GM11168 (cell line): Measurements from ENCODE around the gene PEMT.
"Not testable (repeated sequence)": the region's sequence is repeated elsewhere in the genome, so short reads cannot be mapped to it uniquely, and the experiment has no call there.

ENCODE experiments used
- in situ Hi-C: fragments of 300-500 bp; cut with MboI; formaldehyde crosslinking; loops from one replicate; pipeline ENCODE4 v1.12.0; 2022; ENCODE audit warnings: low sequenced_read_pairs; ENCODE audit not compliant: unreplicated experiment

PEMT gene, protein sequence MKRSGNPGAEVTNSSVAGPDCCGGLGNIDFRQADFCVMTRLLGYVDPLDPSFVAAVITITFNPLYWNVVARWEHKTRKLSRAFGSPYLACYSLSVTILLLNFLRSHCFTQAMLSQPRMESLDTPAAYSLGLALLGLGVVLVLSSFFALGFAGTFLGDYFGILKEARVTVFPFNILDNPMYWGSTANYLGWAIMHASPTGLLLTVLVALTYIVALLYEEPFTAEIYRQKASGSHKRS

DNA sequence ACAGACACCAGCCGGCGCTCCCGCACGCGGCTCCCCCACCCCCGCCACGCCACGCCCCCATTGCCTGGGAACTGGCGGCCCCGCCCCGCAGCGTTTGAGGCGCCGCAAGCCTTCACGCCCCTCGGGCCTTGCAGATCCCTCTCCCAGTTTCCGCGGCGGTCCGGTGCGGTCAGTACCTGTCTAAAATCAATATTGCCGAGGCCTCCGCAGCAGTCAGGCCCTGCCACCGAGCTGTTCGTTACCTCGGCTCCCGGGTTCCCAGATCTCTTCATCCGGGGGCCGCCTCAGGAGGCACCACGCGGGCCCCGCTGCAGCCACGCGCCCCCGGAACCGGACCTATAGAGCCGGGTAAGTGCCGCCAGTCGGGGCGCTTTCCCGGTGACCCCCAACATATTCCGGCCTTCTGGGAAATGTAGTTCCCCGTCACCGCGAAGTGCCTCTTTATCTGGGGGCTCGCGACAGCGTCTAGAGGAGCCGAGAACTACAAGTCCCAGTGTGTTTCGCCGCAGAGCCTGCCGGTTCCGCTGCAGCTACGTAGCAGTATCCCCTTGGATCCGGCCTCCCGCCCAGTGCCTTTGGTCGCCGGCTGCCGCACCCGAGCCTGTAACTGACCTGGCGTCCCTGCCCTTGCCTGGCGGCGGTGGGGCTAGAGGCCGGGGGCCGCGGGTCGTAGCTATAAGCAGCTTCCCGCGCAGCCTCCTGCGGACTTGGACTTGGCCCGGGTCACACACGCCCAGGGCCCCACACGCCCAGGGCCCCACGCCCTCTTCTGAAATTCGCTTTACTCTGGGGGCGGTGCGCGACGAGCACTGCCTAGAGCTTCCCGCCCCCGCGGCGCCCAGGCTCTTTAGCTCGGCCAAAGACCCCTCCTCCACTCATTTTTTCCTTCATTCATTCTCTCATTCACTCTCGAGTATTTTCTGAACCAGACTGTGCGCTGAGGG, at the start of gene PEMT:
TSS of gene PEMT (minus strand) at position 354 of the 944 bp plus-strand sequence. CDS start at position 272, 82 bp downstream.
- in situ Hi-C loops: no loop called here

DNA sequence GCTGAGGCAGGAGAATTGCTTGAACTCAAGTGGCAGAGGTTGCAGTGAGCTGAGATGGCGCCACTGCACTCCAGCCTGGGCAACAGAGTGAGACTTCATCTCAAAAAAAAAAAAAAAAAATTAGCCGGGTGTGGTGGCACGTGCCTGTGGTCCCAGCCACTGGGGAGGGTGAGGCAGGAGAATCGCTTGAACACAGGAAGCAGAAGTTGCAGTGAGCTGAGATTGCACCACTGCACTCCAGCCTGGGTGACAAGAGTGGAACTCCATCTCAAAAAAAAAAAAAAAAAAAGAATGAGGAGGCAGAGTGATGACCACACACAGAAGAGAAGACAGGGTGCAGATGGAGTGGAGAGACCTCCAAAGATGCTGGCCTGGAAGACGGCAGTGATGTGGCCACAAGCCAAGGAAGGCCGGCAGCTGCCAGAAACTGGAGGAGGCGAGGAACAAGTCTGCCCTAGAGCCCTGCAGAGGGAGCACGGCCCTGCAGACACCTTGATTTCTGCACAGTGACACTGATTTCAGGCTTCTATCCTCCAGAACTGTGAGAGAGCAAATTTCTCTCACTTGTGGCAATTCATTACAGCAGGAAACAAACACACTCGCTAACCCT, 48.3 kb upstream of the PEMT start:
- in situ Hi-C loops: loop anchor here (5.0 kb wide), 1 partner anchor 282 kb away; no protein-coding TSS in a partner anchor

DNA sequence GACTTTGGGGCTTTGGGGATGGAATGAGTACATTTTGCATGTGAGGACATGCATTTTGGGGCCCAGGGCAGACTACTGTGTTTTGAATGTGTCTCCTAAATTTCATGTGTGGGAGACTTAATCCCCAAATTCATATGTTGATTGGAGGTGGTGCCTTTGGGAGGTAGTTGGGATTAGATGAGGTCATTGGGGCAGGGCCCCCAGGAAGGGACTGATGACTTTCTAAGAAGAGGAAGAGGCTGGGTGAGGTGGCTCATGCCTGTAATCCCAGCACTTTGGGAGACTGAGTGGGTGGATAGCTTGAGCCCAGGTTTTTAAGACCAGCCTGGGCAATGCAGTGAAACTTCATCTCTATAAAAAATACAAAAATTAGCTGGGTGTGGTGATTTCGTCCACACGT, 47.0 kb upstream of the PEMT start:
- in situ Hi-C loops: no loop called here

- in situ Hi-C loops: no loop called here
These were observed 44.9 kb upstream of the PEMT start for GRCh38 chr17:17636272-17636885.

GRCh38 chr17:17635537-17636271, 44.2 kb upstream of the PEMT start:
- in situ Hi-C loops: not testable (repeated sequence)

DNA sequence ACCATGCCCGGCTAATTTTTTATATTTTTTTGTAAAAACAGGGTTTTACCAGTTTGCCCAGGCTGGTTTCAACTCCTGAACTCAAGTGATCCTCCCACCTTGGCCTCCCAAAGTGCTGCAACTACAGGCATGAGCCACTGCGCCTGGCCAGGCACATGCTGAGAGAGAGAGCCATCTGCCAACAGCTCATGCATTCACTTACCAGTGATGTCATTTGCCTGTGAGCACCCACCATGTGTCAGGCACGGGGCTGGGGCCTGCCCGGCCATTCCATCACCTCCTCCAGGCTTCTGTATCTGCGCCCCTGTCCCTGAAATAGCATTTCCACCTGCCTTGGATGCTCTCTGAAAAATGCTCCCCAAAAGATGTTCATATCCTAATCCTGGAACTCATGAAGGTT, 43.6 kb upstream of the PEMT start:
- in situ Hi-C loops: no loop called here

DNA sequence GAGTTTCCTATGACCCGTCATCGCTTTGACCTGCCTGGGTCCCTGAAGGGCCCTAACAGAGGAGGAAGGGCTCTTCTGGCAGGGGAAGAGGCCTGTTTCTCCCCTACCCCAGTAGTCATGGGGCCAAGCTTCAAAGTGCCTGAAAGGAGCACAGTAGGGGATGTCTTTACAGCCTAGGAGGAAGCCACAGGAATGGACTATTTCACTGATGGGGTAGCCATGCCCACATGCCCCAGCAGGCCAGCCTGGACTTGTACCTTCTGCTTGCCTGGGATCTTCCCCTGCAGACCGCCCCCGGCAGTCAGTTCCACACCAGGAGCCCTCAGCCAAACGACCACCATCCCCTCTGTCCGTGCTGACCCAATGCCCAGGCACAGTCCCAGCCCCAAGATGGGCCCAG, 41.8 kb upstream of the PEMT start:
- in situ Hi-C loops: no loop called here

DNA sequence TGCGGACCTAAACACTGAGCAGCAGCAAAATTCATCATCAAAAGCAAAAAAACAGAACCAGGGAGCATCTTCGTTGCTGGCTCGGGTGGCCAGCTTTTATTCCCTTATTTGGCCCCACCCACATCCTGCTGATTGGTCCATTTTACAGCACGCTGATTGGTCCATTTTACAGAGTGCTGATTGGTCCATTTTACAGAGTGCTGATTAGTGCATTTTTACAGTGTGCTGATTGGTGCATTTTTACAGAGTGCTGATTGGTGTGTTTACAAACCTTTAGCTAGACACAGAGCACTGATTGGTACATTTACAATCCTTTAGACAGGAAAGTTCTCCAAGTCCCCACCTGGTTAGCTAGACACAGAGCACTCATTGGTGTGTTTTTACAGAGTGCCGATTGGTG, 41.2 kb upstream of the PEMT start:
- in situ Hi-C loops: not testable (repeated sequence)

GRCh38 chr17:17628388-17629008, 37.0 kb upstream of the PEMT start:
- in situ Hi-C loops: no loop called here

DNA sequence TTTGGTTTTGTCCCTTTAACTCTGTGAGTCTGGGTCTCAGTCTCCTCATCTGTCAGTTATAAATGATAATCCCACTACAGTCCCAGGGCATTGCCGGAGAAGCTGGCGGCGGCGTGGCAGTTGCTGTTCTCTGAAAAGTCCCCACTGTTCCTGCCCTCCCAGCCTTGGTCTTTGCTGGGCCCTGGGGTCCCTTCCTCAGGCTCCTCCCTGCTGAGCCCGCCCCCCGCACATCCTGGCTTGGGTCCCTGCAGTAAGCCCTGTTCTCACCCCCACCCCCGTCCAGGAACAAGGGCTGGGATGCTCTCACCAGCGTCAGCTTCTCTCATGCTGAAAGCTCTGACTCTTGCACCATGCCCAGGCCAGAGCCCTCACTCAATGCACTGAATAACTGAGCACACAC, 35.3 kb upstream of the PEMT start:
- in situ Hi-C loops: no loop called here

GRCh38 chr17:17626151-17626805, 34.8 kb upstream of the PEMT start:
- in situ Hi-C loops: no loop called here

DNA sequence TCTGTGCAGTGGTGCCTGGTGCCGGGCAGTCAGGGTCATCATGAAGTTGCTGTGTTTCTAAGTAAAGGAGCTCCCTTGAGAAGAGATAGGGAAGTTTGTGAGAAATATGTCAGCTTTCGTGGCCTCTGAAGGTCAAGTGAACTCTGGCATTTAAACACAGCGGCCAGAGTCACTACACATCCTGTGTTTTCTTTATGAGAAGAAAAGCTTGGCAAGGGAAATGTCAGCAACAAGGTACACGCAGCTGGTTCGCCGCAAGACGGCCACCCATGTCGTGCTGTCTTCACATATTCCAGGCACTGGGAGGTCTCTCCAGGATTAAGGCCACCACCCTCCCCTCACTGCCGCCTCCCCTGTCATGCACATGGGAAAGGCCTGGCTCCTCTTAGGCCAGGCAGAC, 33.2 kb upstream of the PEMT start:
- in situ Hi-C loops: no loop called here

- in situ Hi-C loops: no loop called here
These were observed 32.4 kb upstream of the PEMT start for GRCh38 chr17:17623904-17624303.

- in situ Hi-C loops: no loop called here
These were observed 29.7 kb upstream of the PEMT start for GRCh38 chr17:17621254-17621653.

DNA sequence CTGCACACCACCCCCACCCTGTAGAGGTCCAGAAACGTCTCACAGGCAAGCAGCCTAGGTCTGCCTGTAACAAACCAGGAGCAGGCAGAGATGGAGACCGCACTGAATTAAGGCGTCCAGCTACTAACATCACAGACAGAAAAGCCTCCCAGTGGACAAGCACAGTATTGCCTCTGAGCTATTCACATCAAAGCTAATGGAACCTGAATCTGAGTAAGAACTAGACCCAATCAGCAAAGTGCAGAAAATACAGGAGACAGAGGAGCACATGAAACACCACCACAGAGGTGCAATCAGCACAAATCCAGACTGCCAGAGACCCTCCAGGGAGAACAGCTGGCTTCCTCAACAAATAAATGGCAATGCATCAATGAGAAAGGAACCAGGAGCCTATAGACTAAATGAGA, 22.2 kb upstream of the PEMT start:
- in situ Hi-C loops: no loop called here

DNA sequence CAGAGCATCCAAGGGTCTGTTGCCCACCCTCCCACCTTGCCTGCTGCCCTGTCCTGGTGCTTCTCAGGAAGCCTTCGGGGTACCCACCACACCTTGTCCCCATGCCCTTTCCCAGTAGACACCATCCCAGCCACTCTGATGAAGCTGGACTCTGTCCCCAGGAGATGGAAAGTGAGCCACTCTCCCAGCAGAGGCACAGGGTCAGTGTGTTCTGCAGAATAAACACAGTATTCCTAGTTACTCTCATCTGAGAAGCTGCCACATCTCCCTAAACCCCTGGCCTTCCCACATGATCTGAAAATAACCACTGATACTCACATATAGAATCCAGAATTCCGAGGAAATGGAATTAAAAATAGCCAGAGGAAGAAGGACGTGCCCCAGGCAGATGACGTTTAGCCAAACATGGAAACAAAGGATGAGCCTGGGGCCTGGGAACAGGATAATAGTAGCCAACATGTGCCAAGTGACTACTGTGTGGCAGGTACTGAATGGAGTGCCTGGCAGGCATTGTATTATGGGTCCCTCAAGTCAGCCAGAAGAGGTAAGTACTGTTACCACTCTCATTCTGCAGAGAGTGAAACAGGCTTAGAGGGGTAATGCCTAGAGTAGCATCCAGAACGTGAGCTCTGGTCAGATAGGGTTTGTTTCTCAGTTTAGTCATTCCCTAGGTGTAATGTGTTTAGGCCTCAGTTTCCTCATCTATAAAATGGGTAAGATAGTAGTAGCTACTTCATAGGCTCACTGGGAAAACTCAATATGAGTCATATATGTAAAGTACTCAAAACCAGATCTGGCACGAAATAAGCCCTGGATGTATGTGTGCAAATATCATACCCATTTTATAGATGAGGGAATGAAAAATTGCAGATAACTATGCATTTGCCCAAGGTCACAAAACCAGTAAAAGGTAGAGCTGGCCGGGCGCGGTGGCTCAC, 20.8 kb upstream of the PEMT start:
- in situ Hi-C loops: no loop called here

- in situ Hi-C loops: no loop called here
These were observed 17.6 kb upstream of the PEMT start for GRCh38 chr17:17609121-17609520.

DNA sequence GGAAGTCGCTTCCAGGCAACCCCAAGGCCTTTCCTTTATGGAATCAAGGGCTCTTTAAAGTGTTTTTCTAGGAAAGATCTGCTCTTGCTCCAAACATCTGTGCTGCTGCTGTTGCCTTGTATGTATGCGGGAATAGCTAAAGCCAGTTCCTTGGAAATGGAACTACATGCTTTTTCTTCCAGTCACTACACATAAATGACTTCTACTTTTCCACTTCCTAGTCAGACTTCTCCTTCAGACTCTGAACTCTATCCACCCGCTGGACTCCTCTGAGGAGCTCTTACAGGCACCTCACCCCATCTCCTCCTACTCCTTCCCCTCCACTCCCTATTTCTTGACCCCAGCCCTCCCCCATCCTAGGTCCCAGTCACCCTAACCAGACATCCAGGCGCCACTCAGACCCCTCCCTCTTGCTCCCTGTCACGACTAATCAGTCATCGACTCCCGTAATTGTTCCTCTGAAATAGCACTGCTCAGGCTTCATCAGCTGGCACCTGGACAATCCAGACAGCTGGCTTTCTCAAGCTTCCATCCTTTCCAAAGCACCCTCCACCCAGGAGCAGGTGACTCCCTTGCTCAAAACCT, 15.0 kb upstream of the PEMT start:
- in situ Hi-C loops: no loop called here
